RWPE1 (cell line): Measurements from ENCODE around the gene C1orf21.

Source experiments
- CTCF ChIA-PET: fragments of 350-600 bp; sonication (Branson Sonifier 250); formaldehyde crosslinking; extraction: SDS; loops from one replicate; lab custom pipeline; 2021; lab: Yijun Ruan, JAX
- POLR2A ChIA-PET: fragments of 400-600 bp; formaldehyde crosslinking; extraction: SDS; loops from one replicate; lab custom pipeline; 2020; ENCODE audit warnings: antibody characterized with exemption; ENCODE audit not compliant: low non-redundant PET; lab: Yijun Ruan, JAX
- DNase-seq: peaks from one replicate; pipeline ENCODE4 v3.0.0; 2012; ENCODE audit warnings: low spot score
- H3K27ac ChIP-seq: fragments of 450-650 bp; 2 replicates; pipeline ENCODE4 v1.5.1; 2017
- CTCF ChIP-seq: fragments of 450-650 bp; conservative IDR thresholded peaks from 2 replicates; pipeline ENCODE4 v1.5.1; 2017; ENCODE audit warnings: low read depth, mild to moderate bottlenecking

C1orf21 gene

GRCh38 chr1:184646178-184646701 lies 259.4 kb downstream of the C1orf21 start:
- no peak for TF ChIP-seq CTCF
- no peak overlapping the region for H3K27ac ChIP-seq
- no peak for DNase-seq
- POLR2A ChIA-PET = no interaction called here
- CTCF ChIA-PET = no interaction called here

- no peak for DNase-seq
- ChIA-PET POLR2A (no interaction called here), CTCF (no interaction called here)
- H3K27ac ChIP-seq = no peak overlapping the region
- no peak for TF ChIP-seq CTCF
Measured at GRCh38 chr1:184646824-184647223, 260.0 kb downstream of the C1orf21 start.

- ChIA-PET CTCF (no interaction called here), POLR2A (no interaction called here)
- TF ChIP-seq CTCF = no peak
- DNase-seq = no peak
- H3K27ac ChIP-seq = no peak overlapping the region
Measured at GRCh38 chr1:184647471-184647870, 260.6 kb downstream of the C1orf21 start.

GRCh38 chr1:184648160-184648855 lies 261.5 kb downstream of the C1orf21 start:
- TF ChIP-seq CTCF = no peak
- H3K27ac ChIP-seq = no peak overlapping the region
- CTCF ChIA-PET = no interaction called here
- POLR2A ChIA-PET = no interaction called here
- no peak for DNase-seq

- ChIA-PET CTCF (no interaction called here), POLR2A (no interaction called here)
- no peak for TF ChIP-seq CTCF
- no peak for DNase-seq
- H3K27ac ChIP-seq = no peak overlapping the region
Measured at GRCh38 chr1:184648856-184649201, 262.0 kb downstream of the C1orf21 start.

- DNase-seq = no peak
- H3K27ac ChIP-seq = no peak overlapping the region
- TF ChIP-seq CTCF = no peak
- POLR2A ChIA-PET = no interaction called here
- CTCF ChIA-PET = no interaction called here
Measured at GRCh38 chr1:184649451-184649888, 262.6 kb downstream of the C1orf21 start.
